GM21786 (cell line): ENCODE data around the gene ANAPC16.
"Not testable (repeated sequence)": the region's sequence is repeated elsewhere in the genome, so short reads cannot be mapped to it uniquely, and the experiment has no call there.

ENCODE experiments used
- ATAC-seq: cut with Tn5 transposase; IDR thresholded peaks from one replicate; pipeline ENCODE4 v1.9.1; 2021; ENCODE audit not compliant: unreplicated experiment

ANAPC16 gene

DNA sequence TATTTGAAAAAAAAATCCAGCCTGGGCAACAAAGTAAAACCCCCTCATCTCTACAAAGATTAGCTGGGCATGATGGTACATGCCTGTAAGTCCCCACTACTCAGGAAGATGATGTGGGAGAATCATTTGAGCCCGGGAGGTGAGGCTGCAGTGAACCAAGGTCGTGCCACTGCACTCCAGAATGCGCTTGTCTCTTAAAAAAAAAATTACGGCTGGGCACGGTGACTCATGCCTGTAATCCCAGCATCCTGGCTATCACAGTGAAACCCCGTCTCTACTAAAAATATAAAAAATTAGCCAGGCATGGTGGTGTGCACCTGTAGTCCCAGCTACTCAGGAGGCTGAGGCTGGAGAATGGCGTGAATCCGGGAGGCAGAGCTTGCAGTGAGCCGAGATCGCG lies 4.4 kb upstream of the ANAPC16 start:
- not testable (repeated sequence) for ATAC-seq

DNA sequence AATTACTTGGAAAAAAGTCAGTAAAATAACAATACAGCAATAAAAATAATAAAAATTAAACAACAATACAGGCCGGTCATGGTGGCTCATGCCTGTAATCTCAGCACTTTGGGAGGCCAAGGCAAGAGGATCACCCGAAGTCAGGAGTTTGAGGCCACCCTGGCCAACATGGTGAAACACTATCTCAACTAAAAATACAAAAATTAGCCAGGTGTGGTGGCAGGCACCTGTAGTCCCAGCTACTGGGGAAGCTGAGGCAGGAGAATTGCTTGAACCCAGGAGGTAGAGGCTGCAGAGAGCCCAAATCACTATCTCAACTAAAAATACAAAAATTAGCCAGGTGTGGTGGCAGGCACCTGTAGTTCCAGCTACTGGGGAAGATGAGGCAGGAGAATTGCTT lies 4.0 kb upstream of the ANAPC16 start:
- not testable (repeated sequence) for ATAC-seq

DNA sequence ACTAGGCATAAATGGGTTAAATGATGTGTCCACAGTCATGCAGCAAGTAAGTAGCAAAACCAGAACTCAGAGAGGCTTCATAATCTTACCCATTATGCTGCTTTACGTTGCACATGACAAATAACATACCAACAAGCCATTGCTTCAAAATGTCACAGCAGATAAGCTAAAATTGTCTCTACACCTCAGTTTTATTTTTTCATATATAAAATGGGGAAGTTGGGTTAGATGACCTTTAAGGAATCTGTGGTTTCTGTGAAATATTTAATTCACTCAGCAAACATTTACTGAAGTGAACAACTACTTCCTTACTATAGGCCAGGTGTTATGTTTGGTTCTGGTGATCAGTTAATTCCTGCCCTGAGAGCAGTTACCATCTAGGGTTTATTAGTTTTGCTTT lies 2.5 kb downstream of the ANAPC16 start:
- no peak for ATAC-seq

DNA sequence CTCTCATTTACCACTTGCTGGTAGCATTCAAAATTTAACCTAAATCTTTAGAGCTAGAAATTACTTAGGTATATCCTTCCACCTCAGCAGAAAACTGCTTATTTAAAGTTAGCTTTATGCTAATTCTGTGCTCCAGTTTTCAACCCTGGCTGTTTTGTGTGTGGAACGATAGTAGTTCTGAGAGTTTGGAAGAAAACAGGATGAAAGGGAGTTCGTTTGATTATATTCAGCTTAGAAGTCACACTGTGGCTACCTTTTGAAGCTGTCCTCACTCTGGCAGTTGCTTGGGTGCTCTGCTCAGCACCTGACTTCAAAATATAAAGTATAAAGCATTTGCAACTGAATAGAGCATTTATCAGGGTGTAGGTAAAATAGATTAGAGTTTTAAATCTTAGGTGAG lies 2.9 kb downstream of the ANAPC16 start:
- no peak for ATAC-seq

DNA sequence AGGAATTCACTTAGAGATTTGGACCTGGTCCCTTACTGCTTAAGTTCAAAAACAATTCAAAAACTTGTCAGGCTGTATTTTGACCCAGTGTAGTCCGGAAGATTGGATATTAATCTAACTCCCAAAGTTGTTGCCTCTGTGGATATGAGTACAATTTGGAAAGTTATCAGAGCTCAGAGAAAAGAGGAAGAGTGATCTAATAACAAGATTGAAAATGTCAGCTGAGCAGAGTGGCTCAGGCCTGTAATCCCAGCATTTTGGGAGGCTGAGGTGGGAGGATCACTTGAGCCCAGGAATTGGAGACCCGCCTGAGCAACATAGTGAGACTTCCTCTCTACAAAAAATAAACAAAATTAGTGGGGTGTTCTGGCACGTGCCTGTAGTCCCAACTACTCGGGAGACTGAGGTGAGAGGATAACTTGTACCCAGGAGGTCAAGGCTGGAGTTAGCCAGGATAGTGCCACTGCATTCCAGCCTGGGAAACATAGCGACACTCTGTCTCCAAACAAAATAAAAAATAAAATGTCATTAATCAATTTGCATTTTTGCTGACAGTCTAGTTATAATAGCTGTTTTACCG lies 3.5 kb downstream of the ANAPC16 start:
- ATAC-seq: no peak

DNA sequence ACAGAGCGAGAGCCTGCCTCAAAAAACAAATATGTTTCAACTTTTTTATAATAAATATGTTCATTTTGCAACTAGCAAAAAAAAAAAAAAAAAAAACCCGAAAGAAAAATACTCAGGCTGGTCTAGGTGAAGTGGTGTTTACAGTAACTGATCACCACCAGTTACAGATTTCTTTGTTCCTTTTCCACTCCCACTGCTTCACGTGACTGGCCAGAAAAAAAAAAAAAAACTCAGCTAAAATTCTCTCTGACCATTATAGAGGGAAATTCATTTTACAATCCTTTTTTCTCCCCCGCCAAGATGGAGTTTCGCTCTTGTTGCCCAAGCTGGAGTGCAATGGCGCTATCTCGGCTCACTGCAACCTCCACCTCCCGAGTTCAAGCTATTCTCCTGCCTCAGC lies 4.8 kb downstream of the ANAPC16 start:
- ATAC-seq: no peak

DNA sequence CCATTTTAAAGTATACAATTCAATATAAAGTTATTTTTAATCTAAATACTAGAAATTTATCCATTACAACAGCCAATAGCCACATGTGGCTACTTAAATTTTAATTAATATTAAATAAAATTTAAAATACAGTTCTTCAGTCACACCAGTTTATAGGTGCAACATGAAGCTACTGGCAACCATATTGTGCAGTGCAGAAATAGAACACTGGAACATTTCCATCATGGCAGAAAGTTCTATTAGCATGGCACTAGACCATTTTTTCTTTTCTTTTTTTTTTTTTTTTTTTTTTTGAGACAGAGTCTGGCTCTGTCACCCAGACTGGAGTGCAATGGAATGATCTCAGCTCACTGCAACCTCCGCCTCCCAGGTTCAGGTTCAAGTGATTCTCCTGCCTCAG lies 5.5 kb downstream of the ANAPC16 start:
- ATAC-seq: no peak

DNA sequence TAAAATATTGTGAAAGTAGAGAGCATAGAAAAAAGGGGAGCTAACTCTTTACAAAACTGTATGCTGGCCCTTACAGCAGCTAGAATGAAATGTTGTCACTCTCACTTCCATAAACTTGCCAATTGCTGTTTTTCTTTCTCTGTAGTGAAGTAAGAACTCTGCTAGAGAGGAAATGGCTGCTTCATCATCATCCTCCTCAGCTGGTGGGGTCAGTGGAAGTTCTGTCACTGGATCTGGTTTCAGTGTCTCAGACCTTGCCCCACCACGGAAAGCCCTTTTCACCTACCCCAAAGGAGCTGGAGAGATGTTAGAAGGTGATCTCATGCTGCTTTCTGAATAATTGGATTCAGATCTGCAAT lies 7.9 kb downstream of the ANAPC16 start:
- ATAC-seq: no peak

DNA sequence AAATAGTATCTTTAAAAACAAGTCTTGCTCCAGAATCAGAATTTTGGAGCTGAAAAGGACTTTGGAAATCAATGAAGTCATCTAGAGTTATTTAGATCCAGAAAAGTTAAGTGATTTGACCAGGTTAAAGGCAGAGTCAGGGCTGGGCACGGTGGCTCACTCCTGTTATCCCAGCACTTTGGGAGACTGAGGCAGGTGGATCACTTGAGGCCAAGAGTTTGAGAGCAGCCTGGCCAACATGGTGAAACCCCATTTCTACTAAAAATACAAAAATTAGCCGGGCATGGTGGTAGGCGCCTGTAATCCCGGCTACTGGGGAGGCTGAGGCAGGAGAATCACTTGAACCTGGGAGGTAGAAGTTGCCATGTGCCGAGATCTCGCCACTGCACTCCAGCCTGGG lies 8.4 kb downstream of the ANAPC16 start:
- not testable (repeated sequence) for ATAC-seq

DNA sequence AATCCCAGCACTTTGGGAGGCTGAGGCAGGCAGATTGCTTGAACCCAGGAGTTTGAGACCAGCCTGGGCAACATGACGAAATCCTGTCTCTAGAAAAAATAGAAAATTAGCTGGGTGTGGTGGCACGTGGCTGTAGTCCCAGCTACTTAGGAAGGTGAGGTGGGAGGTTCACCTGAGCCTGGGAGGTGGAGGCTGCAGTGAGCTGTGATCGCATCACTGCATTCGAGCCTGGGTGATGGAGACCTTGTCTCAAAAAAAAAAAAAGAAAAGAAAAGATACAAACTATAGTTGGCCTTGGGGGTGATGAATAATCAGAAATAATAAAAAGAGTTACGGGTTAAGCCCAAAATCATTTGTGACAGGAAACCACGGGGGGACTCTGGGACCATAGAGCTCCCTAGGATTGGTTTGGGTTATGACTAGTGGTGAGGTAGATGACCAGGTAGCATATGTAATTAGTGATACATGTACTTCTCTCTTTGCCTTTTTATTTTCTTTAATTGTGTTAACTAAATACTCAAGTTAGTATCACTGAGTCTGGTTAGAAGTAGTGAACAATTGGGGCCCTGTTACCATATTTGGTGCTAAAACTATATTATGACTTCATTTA lies 10.7 kb downstream of the ANAPC16 start:
- no peak for ATAC-seq

DNA sequence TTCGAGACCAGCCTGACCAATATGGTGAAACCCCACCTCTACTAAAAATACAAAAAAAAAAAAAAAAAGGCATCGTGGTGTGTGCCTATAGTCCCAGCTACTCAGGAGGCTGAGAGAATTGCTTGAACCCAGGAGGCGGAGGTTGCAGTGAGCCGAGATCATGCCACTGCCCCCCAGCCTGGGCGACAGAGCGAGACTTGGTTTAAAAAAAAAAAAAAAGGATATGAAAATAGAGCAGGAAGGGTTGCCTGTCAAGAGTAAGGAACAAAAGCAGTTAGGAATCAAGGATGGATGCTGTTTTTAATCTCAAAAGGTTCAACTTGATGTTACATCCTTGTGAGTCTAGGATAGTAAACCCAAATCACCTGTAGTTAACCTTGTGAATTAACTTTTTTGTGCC lies 12.0 kb downstream of the ANAPC16 start:
- no peak for ATAC-seq

DNA sequence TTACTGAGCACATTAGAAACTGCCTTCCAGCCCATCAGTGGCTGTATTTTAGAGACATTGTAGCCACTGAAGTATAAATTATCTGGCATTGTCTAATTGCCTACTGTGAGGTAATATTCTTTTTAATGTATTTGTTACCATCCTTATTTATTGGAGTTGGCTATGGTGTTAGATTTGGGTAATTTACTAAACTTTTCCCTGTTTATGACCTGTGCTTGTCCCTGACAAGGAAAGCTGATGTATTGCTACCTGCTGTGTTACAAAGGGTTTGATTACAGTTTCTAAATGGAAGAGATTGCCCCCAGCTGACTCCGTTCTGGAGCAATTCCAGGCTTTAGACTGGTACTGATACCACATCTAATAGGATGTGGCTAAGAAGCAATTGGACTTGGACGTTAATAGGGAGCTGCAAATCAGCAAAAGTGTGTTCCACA lies 12.5 kb downstream of the ANAPC16 start:
- no peak for ATAC-seq

DNA sequence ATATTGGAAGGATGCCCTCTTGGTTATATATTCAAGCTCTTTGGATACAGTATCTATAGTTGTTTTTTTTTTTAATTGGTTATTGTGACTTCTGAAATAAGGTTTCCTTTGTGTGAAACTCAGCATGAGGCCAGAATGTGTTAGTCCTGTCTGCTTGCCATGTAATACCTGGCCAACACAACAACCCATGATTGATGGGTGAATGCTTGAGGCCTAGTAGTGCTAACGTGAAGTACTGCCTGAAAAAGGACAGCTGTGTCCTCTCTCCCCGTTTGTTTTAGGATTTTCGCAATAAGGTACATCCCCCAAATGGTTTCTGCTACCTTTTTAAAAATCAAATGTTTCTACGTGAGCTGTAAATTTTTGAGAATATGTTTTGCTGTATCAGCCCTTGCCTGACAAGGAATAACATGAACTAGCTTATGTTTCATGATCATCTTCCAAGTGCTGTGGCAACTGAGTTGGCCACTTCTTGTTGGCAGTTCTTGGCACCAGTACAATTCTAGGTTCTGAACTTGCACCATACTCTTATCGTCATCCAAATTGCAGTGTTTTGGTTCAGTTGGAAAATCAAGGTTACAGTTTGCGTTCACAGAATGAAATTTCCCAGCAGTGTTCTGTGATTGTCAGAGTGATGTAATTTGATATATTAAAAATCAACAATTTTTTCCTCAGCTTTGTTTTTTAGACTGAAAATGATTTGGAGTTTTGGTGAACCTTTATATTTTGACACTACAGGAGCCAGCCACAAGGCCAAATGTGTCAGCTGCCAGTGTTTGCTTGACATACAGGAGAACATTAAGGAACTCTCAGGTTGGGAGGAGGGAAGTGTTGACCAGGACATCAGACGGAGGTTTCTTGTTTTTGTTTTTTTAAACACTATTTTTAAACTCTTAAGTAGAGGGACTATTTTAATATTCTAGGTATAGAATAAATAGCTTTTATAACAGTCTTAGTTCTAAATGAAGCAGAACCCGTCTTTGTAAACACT lies 13.7 kb downstream of the ANAPC16 start:
- ATAC-seq: no peak

DNA sequence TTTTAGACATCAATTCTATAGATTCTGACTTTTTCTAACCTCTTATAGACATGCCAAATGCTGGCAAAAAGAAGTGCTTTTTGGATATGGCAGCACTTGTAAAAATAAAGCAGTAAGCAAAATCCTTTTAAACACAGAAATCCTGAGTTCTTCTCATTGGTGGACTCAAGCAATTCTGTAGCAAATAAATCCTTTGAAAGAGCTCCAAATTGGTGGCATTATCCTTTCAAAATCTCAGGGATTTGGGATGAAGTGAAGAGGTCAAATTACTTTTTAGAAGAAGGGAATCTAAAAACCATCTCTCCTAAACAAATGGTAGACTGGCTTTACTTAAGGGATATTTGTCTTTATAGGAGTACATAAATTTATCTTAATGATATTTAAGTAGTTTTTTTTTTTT lies 17.8 kb downstream of the ANAPC16 start:
- ATAC-seq: no peak

DNA sequence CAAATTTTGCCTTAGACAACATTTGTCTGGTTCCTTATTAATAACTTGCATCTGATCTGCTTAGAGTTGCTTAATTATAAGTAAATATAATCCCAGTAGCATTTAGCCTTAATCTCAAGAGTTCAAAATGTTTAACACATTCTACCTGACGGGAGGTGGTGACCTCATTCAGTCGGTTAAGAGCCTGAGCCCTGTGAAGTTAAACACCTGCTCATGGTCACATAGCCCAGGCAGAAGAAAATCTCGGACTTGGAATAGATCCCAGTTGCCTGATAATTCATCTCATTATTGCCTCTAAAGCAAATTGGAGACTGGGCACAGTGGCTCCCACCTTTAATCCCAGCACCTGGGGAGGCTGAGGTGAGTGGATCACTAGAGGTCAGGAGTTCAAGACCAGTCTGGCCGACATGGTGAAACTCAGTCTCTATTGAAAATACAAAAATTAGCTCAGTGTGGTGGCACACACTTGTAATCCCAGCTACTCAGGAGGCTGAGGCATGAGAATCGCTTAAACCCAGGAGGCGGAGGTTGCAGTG lies 18.8 kb downstream of the ANAPC16 start:
- ATAC-seq: no peak

DNA sequence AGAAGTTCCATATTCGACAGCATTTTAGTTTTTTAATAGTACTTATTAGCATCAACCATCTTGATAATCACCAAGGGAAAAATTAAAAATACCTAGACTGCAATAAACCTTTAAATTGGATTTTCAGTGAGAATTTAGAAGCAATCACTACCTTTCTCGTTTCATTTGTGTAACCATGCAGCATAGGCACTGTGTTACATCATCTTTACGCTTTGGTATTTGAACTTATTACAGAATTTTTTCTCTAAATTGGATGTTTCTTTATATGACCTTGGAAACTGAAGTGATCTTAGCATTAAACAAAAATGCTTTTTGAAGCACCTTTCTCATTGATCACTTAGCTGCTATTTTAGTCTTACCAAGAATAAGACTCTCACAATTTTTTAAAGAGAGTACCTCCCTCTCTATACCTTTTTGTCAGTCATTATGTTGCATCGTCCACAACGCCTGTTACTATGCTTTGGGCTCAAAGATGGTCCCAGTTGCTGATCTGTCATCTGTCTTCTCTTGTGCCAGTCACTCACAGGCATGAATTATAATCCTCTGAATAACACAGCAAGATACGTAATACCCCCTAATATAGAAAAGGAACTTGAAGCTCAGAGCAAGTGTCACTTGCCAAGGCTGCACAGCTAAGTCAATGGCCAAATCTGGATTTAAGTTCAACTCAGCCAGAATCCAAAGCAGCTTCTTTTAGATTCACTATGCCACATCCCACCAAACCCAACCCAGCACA lies 19.9 kb downstream of the ANAPC16 start:
- no peak for ATAC-seq

DNA sequence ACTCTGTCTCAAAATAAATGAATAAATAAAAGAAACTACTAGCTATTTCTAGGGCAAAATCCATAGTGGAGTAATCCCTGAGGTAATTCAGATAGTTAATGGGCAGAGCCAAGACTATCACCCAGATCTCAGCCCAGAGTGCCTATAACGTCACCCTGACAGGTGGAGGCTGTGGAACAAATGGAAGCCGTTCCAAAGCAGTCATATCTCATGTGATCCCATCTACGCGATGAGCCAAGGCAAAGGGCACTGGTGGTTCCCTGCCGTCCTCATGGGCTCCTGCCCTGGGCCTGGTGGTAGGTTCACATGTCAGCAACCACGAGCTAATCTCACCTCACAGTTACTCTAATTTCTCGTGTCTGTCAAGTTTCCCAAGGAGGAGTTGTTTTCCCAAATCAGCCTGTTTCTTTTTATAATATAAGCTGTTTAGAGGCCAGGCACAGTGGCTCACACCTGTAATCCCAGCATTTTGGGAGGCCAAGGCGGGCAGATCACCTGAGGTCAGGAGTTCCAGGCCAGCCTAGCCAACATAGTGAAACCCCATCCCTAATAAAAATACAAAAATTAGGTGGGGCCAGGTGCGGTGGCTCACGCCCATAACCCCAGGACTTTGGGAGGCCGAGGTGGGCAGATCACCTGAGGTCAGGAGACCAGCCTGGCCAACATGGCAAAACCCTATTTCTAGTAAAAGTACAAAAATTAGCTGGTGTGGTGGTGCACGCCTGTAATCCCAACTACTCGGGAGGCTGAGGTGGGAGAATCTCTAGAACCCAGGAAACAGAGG lies 22.8 kb downstream of the ANAPC16 start:
- no peak for ATAC-seq

DNA sequence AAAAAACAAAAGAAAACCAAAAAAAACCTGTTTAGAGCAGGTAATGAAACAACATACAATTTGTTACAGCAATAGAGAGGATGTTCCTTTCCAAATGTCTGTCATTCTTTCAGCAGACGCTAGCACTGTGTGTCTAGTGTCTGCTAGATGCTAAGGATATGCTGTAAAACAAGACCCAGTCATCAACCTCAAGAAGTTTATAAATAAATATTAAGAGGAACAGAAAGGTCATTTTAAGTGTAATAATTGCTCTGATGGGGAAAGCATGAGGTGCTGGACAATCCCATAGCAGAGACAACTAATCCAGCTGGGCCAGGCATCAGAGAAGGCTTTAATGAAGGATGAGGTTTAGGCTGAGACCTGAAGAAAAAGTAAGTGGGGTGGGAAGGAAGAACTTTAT lies 23.6 kb downstream of the ANAPC16 start:
- no peak for ATAC-seq

DNA sequence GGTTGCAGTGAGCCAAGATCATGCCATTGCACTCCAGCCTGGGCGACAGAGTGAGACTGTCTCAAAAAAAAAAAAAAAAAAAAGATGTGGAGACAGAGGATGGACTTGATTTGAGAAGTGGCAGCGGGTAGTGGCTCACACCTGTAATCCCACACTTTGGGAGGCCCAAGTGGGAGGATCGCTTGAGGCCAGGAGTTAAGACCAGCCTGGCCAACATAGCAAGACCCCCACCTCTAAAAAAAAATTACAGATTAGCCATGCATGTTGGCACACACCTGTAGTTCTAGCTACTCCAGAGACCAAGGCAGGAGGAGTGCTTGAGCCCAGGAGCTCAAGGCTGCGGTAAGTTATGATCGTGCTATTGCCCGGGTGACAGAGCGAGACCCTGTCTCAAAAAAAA lies 24.6 kb downstream of the ANAPC16 start:
- ATAC-seq: no peak

DNA sequence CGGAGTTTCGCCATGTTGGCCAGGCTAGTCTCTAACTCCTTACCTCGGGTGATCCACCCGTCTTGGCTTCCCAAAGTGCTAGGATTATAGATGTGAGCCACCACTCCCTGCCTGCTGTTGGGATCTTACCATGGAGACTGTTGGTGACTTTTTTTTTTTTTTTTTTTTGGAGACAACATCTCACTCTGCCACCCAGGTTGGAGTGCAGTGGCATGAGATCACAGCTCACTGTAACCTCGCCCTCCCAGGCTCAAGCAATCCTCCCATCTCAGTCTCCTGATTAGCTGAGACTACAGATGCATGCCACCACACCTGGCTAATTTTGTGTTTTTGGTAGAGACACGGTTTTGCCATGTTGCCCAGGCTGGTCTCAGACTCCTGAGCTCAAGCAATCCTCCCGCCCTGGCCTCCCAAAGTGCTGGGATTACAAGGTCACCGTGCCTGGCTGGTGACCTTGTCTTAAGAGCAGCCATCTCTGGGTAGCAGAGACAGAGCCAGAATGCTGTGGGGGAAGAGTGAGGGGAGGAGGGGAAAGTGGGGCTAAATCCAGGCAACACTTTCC lies 26.0 kb downstream of the ANAPC16 start:
- no peak for ATAC-seq
